ENCODE data around the gene ACSS1.

The ACSS1 gene

DNA sequence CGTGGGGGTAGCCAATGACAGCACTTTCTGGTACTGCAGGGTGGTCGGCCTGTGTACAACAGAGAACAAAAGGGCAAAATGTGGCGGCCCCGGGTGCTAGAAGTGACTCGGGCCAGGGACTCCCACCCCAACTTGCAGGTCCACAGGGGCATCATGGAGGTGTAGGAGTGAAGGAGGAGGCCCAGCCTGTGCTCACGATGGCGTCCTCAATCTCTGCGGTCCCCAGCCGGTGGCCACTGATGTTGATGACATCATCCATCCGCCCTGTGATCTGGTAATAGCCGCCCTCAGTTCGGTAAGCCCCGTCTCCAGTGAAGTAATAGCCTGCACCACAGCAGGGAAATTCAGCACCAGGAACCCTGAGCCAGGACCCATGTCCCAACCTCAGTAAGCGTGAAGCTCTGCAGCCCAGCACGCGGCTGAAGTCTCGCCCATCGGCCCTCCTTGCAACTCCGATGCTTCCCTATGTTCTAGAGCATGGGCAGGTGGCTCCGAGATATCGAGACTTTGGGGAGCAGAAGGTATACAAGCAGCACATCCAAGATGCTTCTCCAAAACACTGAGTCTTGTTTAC, 45.2 kb downstream of the ACSS1 start:
- TF ChIP-seq, protein P1, sequence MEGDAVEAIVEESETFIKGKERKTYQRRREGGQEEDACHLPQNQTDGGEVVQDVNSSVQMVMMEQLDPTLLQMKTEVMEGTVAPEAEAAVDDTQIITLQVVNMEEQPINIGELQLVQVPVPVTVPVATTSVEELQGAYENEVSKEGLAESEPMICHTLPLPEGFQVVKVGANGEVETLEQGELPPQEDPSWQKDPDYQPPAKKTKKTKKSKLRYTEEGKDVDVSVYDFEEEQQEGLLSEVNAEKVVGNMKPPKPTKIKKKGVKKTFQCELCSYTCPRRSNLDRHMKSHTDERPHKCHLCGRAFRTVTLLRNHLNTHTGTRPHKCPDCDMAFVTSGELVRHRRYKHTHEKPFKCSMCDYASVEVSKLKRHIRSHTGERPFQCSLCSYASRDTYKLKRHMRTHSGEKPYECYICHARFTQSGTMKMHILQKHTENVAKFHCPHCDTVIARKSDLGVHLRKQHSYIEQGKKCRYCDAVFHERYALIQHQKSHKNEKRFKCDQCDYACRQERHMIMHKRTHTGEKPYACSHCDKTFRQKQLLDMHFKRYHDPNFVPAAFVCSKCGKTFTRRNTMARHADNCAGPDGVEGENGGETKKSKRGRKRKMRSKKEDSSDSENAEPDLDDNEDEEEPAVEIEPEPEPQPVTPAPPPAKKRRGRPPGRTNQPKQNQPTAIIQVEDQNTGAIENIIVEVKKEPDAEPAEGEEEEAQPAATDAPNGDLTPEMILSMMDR (IDR thresholded peaks at IDR 0.05; ENCODE audit: low read depth, low read length) = no peak
- no peak for DNase-seq (ENCODE audit: low read depth in 2 of 2)
- H3K4me3 ChIP-seq (replicated peaks in 1 of 2; ENCODE audit: low read depth in 2 of 2, low read length in 2 of 2) = no peak overlapping the region

DNA sequence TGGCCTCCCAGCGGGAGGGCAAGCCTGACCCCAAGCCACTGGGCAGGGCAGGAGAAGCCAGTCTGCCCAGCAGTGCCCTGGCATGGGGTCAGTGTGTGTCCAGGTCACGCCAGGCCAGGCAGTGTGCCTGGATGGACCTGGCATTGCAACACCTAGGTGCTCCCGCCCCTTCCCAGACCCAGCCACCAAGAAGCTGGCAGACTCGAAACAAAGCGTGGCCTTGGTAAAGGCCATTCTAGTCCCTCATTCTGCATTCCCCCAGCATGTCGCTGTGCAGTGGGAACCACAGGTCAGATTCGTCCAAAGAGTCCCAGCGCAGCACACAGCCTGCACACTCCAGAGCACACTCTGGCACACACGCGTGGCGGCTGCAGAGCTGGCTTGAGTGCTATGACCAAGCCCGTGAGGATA, 46.1 kb downstream of the ACSS1 start:
- H3K4me3 ChIP-seq (replicated peaks in 1 of 2; ENCODE audit: low read depth in 2 of 2, low read length in 2 of 2) = no peak overlapping the region
- TF ChIP-seq, protein P1 (IDR thresholded peaks at IDR 0.05; ENCODE audit: low read depth, low read length) = no peak
- no peak for DNase-seq (ENCODE audit: low read depth in 2 of 2)

DNA sequence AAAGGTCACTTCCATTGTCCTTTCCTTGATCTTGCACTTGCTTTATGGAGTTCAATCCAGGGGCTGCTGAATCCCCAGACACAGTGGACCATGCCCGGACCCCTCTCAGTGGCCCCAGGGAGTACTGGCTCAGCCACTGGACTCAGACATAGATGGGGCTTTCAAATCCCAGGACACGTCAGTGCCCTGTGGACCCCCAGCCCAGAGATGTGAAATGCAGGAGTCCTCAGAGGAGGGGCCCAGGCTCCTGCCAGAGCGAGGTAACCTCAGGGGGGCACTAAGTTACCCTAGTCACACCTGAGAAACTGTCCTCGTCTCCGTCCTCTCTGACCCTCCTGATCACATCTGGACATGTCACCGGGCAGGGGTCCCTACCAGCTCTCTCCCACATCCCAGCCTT, 46.7 kb downstream of the ACSS1 start:
- TF ChIP-seq, protein P1 (IDR thresholded peaks at IDR 0.05; ENCODE audit: low read depth, low read length) = no peak
- no peak overlapping the region for H3K4me3 ChIP-seq (replicated peaks in 1 of 2; ENCODE audit: low read depth in 2 of 2, low read length in 2 of 2)
- no peak for DNase-seq (ENCODE audit: low read depth in 2 of 2)

DNA sequence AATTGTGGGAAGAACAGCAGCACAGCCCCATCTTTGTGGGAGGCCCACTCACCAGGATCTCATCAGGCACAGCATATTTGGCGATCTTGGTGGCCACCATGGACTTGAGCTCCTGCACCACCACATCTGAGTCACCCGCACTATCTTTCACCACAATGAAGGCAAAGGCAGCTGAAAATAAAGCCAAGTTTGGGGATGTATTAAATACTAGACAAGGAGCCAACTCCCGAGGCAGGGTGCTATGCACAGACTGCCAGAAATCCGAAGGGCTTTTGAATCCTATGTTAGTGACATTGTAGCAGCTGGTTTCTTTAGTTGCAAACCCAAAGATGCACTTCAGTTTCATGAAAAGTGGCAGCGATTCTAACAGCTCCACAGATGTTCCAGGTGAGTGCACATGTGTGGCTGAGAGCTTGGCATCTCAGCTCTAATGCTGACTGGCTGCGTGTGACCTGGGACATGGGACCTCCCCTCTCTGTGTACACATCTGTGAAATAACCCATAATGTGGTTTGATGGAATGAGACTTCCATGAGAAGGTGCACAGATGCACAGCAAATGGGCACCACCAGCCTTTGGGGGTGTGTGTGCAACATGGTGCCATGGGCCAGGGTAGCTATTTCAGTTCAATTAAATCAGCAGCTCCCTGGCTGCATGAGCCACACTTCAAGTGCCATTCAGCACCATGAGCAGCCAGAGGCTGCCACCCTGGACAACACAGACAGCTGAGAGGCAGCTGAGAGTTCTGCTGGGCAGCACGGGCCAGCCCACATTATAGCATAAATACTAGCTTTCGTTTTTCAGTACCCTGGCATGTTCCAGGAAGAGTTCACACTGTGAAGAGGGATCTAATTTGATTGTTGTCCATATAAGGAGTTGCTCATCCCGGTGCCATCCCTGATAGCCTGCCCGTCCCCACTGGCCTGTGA, 48.5 kb downstream of the ACSS1 start:
- no peak overlapping the region for H3K4me3 ChIP-seq (replicated peaks in 1 of 2; ENCODE audit: low read depth in 2 of 2, low read length in 2 of 2)
- TF ChIP-seq, protein P1 (IDR thresholded peaks at IDR 0.05; ENCODE audit: low read depth, low read length) = no peak
- DNase-seq (ENCODE audit: low read depth in 2 of 2) = no peak

DNA sequence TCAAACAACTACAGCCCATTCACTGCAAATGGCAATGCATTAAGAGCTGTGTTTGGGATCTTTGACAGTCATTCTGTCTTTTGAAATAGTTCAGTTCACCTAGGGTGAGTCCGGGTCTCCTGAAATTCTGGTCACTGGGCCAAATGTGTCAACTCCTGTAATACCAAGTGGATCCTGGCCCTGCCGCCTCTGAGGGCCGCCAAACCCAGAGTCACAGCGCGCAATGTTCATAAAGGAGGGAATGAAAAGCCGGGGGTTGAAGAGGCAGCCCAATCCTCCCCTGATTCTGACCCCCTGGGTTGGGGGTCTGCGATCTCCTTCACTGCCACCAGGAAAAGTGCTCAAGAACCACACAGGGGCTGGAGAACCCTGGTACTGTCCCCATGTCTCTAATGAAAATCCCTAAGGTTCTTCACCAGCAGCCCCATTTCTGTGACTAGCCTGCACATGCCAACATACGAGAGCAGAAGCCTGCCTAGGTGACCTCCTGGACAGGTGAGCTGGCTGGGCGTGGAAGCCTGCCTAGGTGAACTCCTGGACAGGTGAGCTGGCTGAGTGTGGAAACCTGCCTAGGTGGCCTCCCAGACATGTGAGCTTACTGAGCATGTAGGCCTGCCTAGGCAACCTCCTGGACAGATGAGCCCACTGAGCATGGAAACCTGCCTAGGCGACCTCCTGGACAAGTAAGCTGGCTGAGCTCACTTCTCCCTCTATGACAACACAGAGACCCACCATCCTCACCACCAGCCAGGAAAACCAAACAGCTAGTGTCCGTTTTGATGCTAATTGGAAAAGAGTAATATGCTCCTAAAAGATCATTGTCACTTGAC, 49.3 kb downstream of the ACSS1 start:
- DNase-seq (ENCODE audit: low read depth in 2 of 2) = no peak
- no peak overlapping the region for H3K4me3 ChIP-seq (replicated peaks in 1 of 2; ENCODE audit: low read depth in 2 of 2, low read length in 2 of 2)
- TF ChIP-seq, protein P1 (IDR thresholded peaks at IDR 0.05; ENCODE audit: low read depth, low read length) = no peak

DNA sequence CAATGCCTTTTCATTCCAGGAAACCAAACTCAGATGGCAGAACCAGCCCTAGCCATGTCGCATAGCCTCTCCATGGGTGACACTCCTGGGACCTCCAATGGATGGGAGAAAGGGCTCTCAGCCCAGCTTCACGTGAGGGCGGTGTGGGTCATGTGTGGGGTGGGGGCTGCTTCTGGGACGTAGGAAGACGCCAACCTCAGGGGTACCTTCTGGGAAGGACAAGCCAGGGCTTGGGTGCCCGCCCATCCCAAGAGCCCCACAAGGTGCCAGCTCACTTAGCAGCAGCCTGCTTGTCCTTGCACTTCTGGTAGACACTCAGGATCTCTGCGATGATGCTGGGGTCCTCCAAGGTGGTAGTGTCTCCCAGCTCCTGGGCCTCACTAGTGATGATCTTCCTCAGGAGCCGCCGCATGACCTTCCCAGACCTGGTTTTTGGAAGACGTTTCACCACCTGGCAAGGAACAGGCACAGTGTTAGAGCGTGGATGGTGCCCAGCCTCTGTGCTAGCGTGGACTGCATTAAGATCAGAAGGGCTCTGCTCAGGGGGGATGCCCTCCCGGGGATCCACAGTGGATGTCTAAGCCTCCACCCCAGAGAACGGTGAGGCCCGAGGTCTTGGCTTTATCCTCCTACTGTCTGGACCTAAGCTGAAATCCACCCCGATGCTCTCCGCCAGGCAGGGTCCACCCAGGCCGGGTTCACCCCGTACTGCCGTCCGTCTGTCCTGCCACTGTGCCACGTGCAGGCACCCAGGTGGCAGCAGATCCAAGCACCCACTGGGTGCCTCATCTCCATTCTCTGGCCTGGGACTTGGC, 50.2 kb downstream of the ACSS1 start:
- DNase-seq (ENCODE audit: low read depth in 2 of 2) = no peak
- TF ChIP-seq, protein P1 (IDR thresholded peaks at IDR 0.05; ENCODE audit: low read depth, low read length) = no peak
- no peak overlapping the region for H3K4me3 ChIP-seq (replicated peaks in 1 of 2; ENCODE audit: low read depth in 2 of 2, low read length in 2 of 2)

Data from cardiac fibroblast (primary cell).